LNCaP clone FGC (cell line): Measurements from ENCODE around the gene FAM20B.
"Not testable (repeated sequence)": the region's sequence is repeated elsewhere in the genome, so short reads cannot be mapped to it uniquely, and the experiment has no call there.

Source experiments
- DNase-seq: peaks from one replicate; pipeline ENCODE4 v3.0.0-alpha.2; 2011; ENCODE audit warnings: low read depth
- H3K4me3 ChIP-seq: 2 replicates; pipeline ENCODE4 v1.5.1; 2011; ENCODE audit warnings: mild to moderate bottlenecking, low read depth, low read length, control low read depth
- CTCF ChIP-seq: IDR thresholded peaks from 2 replicates; pipeline ENCODE4 v1.5.1; 2012; ENCODE audit warnings: mild to moderate bottlenecking; ENCODE audit not compliant: control insufficient read depth, insufficient read depth; ENCODE audit errors: extremely low read depth

The FAM20B gene

GRCh38 chr1:179031284-179031683 is 5.6 kb downstream of the FAM20B start:
- H3K4me3 ChIP-seq = no peak overlapping the region
- TF ChIP-seq CTCF = no peak
- no peak for DNase-seq

DNA sequence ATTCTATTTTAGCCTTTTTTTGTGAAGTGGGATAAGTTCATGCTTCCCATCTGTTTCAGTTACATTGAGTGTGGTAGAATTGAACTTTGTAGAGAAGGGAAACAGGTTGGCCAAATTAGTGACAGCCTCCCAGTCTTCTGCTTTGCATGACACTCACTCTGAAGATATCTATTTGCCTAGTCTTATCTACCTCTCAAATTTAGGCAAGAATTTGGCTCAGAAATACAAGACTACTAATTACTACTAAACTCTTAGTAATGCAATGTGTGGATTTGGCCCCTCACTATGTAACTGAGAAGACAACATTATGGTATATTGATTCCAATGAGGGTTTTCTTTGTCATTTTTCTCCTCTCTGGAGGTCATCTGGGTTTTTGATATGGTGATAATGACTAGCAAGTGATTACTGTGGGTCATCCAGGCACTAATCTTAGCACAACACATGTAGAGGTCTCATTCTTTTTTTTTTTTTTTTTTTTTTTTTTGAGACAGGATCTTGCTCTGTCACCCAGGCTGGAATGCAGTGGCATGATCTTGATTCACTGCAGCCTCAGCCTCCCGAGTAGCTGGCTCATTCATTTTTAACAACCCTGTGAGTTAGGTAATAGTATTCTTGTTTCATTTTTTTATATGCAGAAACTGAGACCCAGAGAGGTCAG is 6.3 kb downstream of the FAM20B start:
- no peak for TF ChIP-seq CTCF
- no peak for DNase-seq
- H3K4me3 ChIP-seq = no peak overlapping the region

GRCh38 chr1:179034720-179035119 is 9.0 kb downstream of the FAM20B start:
- TF ChIP-seq CTCF = no peak
- DNase-seq = no peak
- no peak overlapping the region for H3K4me3 ChIP-seq

GRCh38 chr1:179036844-179037465 is 11.3 kb downstream of the FAM20B start:
- DNase-seq = no peak
- H3K4me3 ChIP-seq = no peak overlapping the region
- TF ChIP-seq CTCF = no peak

- TF ChIP-seq CTCF = no peak
- no peak overlapping the region for H3K4me3 ChIP-seq
- no peak for DNase-seq
Observed at GRCh38 chr1:179038528-179039281, 13.0 kb downstream of the FAM20B start.

DNA sequence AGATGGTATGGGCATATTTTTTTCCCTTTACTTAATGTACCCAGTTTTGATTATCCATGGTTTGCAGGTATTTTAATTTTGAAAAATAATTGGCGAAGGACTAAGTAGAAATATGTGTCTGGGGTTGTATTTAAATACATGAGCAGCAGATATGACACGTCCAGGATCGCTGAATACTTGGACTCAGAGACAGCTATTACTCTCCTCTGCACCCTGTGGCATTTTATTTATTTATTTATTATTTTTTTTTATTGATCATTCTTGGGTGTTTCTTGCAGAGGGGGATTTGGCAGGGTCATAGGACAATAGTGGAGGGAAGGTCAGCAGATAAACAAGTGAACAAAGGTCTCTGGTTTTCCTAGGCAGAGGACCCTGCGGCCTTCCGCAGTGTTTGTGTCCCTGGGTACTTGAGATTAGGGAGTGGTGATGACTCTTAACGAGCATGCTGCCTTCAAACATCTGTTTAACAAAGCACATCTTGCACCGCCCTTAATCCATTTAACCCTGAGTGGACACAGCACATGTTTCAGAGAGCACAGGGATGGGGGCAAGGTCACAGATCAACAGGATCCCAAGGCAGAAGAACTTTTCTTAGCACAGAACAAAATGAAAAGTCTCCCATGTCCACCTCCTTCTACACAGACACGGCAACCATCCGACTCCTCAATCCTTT is 13.9 kb downstream of the FAM20B start:
- not testable (repeated sequence) for H3K4me3 ChIP-seq, DNase-seq

- DNase-seq = not testable (repeated sequence)
Observed at GRCh38 chr1:179040175-179040551, 14.5 kb downstream of the FAM20B start.

More at GRCh38 chr1:179040175-179040551, 14.5 kb downstream of the FAM20B start:
- not testable (repeated sequence) for H3K4me3 ChIP-seq
